ENCODE results near the gene NUTM1. TPM values are rescaled to one million over a fixed set of nuclear protein-coding genes. Genes with fewer than 3 reads are reported as not detected.
"Not testable (repeated sequence)": the region's sequence is repeated elsewhere in the genome, so short reads cannot be mapped to it uniquely, and the experiment has no call there.

NUTM1 gene
- total RNA-seq, 1 donor from 2014 or later, result not detected

GRCh38 chr15:34336231-34336990 lies 6.7 kb upstream of the NUTM1 start:
- peak overlapping the region; percentile 94 for H3K27ac ChIP-seq (ENCODE audit: low read depth, low read length)
- H3K27me3 ChIP-seq (ENCODE audit: control insufficient read depth in 3 of 3, insufficient read depth in 3 of 3, low read length in 3 of 3), result no peaks in the 10 kb centered on the region
- peak overlapping the region; percentile 90 to 98 (median 97) for H3K4me3 ChIP-seq (ENCODE audit: low read length in 3 of 3)
- H3K4me1 ChIP-seq (ENCODE audit: control insufficient read depth in 3 of 3, insufficient read depth in 3 of 3, low read length in 3 of 3), result peaks cover 19 to 36% (median 22%) of the 10 kb centered on the region in 3 donors
- H3K9me3 ChIP-seq (ENCODE audit: control insufficient read depth in 3 of 3, low read length in 3 of 3), result no peaks in the 10 kb centered on the region
- H3K9ac ChIP-seq (ENCODE audit: low read depth in 1 of 3, low read length in 3 of 3), result peak overlapping the region; percentile 90 to 92 (median 92)
- peaks cover 1 to 11% (median 10%) of the 10 kb centered on the region in 3 donors for H3K36me3 ChIP-seq (ENCODE audit: control insufficient read depth in 3 of 3, insufficient read depth in 3 of 3, low read length in 3 of 3)

DNA sequence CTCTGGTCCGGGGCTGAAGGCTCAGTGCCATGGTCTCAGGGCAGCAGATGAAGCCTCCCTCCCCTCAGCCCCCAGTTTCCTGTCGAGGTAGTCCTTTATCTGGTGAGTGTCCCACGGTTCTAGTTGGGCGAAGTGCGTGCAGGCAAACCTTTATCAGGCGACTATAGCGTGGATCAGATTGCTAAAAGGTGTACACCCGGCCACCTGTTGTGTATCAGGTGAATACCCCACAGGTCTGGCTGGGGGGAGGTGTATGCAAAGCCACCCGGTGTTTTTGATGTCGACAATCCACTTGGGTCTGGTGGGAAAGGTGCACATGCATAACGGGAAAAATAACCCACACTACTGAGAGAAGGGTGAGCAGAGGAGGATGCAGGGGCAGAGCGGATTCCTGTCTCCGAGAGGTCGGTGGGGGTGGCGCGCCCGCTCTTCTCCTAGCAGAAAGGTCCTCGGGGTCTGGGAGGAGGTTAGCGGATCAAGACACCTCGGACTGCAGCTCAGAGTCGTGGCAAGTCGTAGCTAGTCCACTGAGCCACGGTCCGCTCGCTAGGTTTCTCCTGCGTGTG lies 6.0 kb upstream of the NUTM1 start:
- Histone ChIP-seq H3K27me3 (ENCODE audit: control insufficient read depth in 3 of 3, insufficient read depth in 3 of 3, low read length in 3 of 3) (no peaks in the 10 kb centered on the region), H3K4me1 (ENCODE audit: control insufficient read depth in 3 of 3, insufficient read depth in 3 of 3, low read length in 3 of 3) (peaks cover 25 to 40% (median 26%) of the 10 kb centered on the region in 3 donors), H3K36me3 (ENCODE audit: control insufficient read depth in 3 of 3, insufficient read depth in 3 of 3, low read length in 3 of 3) (peaks cover 6 to 13% (median 11%) of the 10 kb centered on the region in 3 donors), H3K27ac (ENCODE audit: low read depth, low read length) (peak overlapping the region; percentile 94), H3K9me3 (ENCODE audit: control insufficient read depth in 3 of 3, low read length in 3 of 3) (no peaks in the 10 kb centered on the region), H3K9ac (ENCODE audit: low read depth in 1 of 3, low read length in 3 of 3) (peak overlapping the region; percentile 90 to 92 (median 92)), H3K4me3 (ENCODE audit: low read length in 3 of 3) (peak overlapping the region; percentile 90 to 98 (median 97))

DNA sequence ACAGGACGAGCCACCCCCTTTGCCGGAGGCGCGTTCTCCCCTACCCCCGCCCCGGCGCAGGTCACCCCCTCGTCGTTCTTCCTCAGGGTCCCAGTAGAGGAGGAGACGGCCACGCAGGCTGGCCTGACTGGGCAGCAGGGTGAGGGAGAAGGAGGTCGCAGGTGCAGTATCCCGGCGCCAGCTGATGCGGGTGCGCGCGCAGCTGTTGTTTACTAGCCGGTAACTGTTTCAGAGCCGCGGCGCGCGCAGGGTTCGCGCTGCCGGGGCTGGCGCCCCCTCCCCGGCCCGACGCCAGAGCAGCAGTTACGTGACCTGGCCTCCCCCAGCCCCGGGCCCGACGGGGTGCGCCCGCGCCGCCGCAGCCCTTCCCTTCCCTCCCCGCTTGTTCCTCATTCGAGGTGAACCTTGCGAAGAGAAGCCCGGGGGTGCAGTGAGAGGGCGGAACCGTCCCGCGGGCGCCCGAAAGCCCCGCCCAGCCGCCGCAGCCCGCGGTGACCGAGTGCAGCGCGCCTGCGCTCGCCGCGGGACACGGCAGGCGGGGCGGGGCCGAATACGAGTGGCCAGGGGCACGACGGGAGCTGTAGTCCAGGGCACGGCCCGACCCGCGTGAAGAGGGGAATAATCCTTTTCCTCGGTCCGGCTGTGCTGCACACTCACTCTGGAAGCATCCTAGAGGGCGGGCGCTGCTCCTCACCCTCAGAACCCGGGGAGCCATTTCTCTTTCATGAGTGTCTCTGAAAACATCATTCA lies 5.4 kb upstream of the NUTM1 start, which contains the start of gene SLC12A6:
Gene SLC12A6 (minus strand): TSS at position 225 of the 750 bp plus-strand sequence. CDS start 1,101 bp downstream, outside the sequence.
- Histone ChIP-seq H3K4me1 (ENCODE audit: control insufficient read depth in 3 of 3, insufficient read depth in 3 of 3, low read length in 3 of 3) (peaks cover 26 to 40% (median 28%) of the 10 kb centered on the region in 3 donors), H3K9me3 (ENCODE audit: control insufficient read depth in 3 of 3, low read length in 3 of 3) (no peaks in the 10 kb centered on the region), H3K27ac (ENCODE audit: low read depth, low read length) (peak within 1 kb of the TSS; percentile 94), H3K36me3 (ENCODE audit: control insufficient read depth in 3 of 3, insufficient read depth in 3 of 3, low read length in 3 of 3) (peaks cover 6 to 14% (median 11%) of the 10 kb centered on the region in 3 donors), H3K4me3 (ENCODE audit: low read length in 3 of 3) (peak within 1 kb of the TSS; percentile 90 to 98 (median 97)), H3K9ac (ENCODE audit: low read depth in 1 of 3, low read length in 3 of 3) (peak within 1 kb of the TSS; percentile 90 to 92 (median 92)), H3K27me3 (ENCODE audit: control insufficient read depth in 3 of 3, insufficient read depth in 3 of 3, low read length in 3 of 3) (no peaks in the 10 kb centered on the region)

DNA sequence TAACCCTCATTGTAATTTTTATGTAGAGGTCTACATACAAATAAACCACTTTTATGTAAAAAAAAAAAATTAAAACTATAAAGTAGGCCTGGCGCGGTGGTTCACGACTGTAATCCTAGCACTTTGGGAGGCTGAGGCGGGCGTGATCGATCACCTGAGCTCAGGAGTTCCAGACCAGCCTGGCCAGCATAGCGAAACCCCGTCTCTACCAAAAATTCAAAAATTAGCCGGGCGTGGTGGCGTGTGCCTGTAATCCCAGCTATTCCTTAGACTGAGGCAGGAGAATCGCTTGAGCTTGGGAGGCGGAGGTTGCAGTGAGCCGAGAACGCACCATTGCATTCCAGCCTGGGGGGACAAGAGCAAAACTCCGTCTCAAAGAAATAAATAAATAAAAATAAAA lies 4.8 kb upstream of the NUTM1 start:
- H3K27me3 ChIP-seq (ENCODE audit: control insufficient read depth in 3 of 3, insufficient read depth in 3 of 3, low read length in 3 of 3), result no peaks in the 10 kb centered on the region
- H3K9me3 ChIP-seq (ENCODE audit: control insufficient read depth in 3 of 3, low read length in 3 of 3), result no peaks in the 10 kb centered on the region
- peak overlapping the region; percentile 66 to 98 (median 97) for H3K4me3 ChIP-seq (ENCODE audit: low read length in 3 of 3)
- peak overlapping the region in 2 of 3 donors; percentile 90 to 92 for H3K9ac ChIP-seq (ENCODE audit: low read depth in 1 of 3, low read length in 3 of 3)
- H3K36me3 ChIP-seq (ENCODE audit: control insufficient read depth in 3 of 3, insufficient read depth in 3 of 3, low read length in 3 of 3), result peaks cover 6 to 15% (median 11%) of the 10 kb centered on the region in 3 donors
- peaks cover 26 to 42% (median 28%) of the 10 kb centered on the region in 3 donors for H3K4me1 ChIP-seq (ENCODE audit: control insufficient read depth in 3 of 3, insufficient read depth in 3 of 3, low read length in 3 of 3)
- peak overlapping the region; percentile 94 for H3K27ac ChIP-seq (ENCODE audit: low read depth, low read length)

GRCh38 chr15:34339946-34340345 lies 3.2 kb upstream of the NUTM1 start:
- peaks cover 6 to 15% (median 11%) of the 10 kb centered on the region in 3 donors for H3K36me3 ChIP-seq (ENCODE audit: control insufficient read depth in 3 of 3, insufficient read depth in 3 of 3, low read length in 3 of 3)
- H3K27me3 ChIP-seq (ENCODE audit: control insufficient read depth in 3 of 3, insufficient read depth in 3 of 3, low read length in 3 of 3), result no peaks in the 10 kb centered on the region
- H3K9me3 ChIP-seq (ENCODE audit: control insufficient read depth in 3 of 3, low read length in 3 of 3), result no peaks in the 10 kb centered on the region
- H3K9ac ChIP-seq (ENCODE audit: low read depth in 1 of 3, low read length in 3 of 3), result no peak overlapping the region
- no peak overlapping the region for H3K27ac ChIP-seq (ENCODE audit: low read depth, low read length)
- peaks cover 26 to 34% (median 28%) of the 10 kb centered on the region in 3 donors for H3K4me1 ChIP-seq (ENCODE audit: control insufficient read depth in 3 of 3, insufficient read depth in 3 of 3, low read length in 3 of 3)
- H3K4me3 ChIP-seq (ENCODE audit: low read length in 3 of 3), result no peak overlapping the region

DNA sequence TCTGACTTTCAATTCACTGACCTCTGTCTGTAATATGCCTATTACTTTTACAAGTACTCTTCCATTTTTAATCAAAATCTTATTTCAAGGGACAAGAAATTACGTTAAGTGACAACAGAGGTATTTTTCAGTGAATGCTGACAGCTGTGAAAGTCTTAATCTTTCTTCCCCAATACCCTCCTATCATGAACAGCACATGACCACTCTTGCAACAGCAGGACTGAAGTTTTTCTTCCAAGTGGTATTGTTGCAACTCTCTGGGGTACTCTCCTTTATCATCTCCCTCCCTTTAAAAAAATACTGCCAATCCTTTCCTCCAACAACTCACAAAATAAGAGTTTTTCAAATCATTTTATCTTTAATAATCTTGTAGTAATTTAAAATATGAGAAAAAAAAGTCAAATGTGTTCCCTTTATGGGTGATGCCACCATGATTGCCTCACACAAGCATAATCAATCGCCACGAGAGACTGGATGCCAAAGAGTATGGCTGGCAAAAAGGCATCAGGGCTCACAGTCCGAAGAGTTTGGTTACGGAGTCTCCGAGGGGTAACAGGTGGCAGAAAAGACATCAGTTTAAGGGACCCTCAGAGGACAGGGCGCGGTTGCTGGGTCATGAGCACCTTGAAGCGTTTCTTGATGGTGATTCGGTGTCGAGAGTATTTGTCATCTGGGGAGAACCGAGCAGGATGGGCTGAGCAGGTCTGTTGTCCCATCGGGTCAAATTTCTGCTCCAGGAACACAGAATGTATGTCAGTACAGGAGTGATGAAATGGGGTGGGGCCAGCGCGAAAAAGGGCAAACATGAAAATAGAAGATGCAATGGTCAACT lies 1.5 kb upstream of the NUTM1 start:
- Histone ChIP-seq H3K27ac (ENCODE audit: low read depth, low read length) (no peak overlapping the region), H3K36me3 (ENCODE audit: control insufficient read depth in 3 of 3, insufficient read depth in 3 of 3, low read length in 3 of 3) (peaks cover 6 to 13% (median 11%) of the 10 kb centered on the region in 3 donors), H3K4me1 (ENCODE audit: control insufficient read depth in 3 of 3, insufficient read depth in 3 of 3, low read length in 3 of 3) (peaks cover 16 to 18% (median 17%) of the 10 kb centered on the region in 3 donors), H3K9me3 (ENCODE audit: control insufficient read depth in 3 of 3, low read length in 3 of 3) (no peaks in the 10 kb centered on the region), H3K4me3 (ENCODE audit: low read length in 3 of 3) (peak overlapping the region; percentile 98 to 99 (median 98)), H3K27me3 (ENCODE audit: control insufficient read depth in 3 of 3, insufficient read depth in 3 of 3, low read length in 3 of 3) (no peaks in the 10 kb centered on the region), H3K9ac (ENCODE audit: low read depth in 1 of 3, low read length in 3 of 3) (peak overlapping the region in 1 of 3 donors; percentile 88)

DNA sequence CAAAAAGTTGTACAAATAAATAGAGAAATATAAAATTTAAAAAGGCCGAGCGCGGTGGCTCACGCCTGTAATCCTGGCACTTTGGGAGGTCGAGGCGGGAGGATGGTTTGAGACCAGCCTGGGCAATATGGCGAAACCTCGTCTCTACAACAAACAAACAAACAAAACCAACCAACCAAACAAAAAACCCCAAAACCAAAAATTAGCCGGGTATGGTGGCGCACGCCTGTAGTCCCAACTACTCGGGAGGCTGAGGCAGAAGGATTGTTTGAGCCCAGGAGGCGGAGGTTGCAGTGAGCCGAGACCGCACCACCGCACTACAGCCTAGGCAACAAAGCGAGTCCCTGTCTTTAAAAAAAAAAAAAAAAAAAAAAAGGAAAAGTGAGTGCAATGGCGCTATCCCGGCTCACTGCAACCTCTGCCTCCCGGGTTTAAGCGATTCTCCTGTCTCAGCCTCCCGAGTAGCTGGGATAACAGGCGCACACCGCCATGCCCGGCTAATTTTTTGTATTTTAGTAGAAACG lies 840 bp upstream of the NUTM1 start:
- H3K27me3 ChIP-seq (ENCODE audit: control insufficient read depth in 3 of 3, insufficient read depth in 3 of 3, low read length in 3 of 3); H3K9me3 ChIP-seq (ENCODE audit: control insufficient read depth in 3 of 3, low read length in 3 of 3): not testable (repeated sequence)
- H3K9ac ChIP-seq (ENCODE audit: low read depth in 1 of 3, low read length in 3 of 3), result peak overlapping the region; percentile 82 to 93 (median 88)
- H3K4me1 ChIP-seq (ENCODE audit: control insufficient read depth in 3 of 3, insufficient read depth in 3 of 3, low read length in 3 of 3), result peaks cover 9 to 11% (median 10%) of the 10 kb centered on the region in 3 donors
- H3K36me3 ChIP-seq (ENCODE audit: control insufficient read depth in 3 of 3, insufficient read depth in 3 of 3, low read length in 3 of 3), result peaks cover 6 to 13% (median 11%) of the 10 kb centered on the region in 3 donors
- H3K27ac ChIP-seq (ENCODE audit: low read depth, low read length), result peak overlapping the region; percentile 80
- H3K4me3 ChIP-seq (ENCODE audit: low read length in 3 of 3), result peak overlapping the region; percentile 98 to 99 (median 98)

DNA sequence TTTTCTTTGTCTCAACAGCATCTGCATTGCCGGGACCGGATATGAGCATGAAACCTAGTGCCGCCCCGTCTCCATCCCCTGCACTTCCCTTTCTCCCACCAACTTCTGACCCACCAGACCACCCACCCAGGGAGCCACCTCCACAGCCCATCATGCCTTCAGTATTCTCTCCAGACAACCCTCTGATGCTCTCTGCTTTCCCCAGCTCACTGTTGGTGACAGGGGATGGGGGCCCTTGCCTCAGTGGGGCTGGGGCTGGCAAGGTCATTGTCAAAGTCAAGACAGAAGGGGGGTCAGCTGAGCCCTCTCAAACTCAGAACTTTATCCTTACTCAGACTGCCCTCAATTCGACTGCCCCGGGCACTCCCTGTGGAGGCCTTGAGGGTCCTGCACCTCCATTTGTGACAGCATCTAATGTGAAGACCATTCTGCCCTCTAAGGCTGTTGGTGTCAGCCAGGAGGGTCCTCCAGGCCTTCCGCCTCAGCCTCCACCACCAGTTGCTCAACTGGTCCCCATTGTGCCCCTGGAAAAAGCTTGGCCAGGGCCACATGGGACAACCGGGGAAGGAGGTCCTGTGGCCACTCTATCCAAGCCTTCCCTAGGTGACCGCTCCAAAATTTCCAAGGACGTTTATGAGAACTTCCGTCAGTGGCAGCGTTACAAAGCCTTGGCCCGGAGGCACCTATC lies 5.0 kb downstream of the NUTM1 start:
- no peaks in the 10 kb centered on the region for H3K27me3 ChIP-seq (ENCODE audit: control insufficient read depth in 3 of 3, insufficient read depth in 3 of 3, low read length in 3 of 3)
- peaks cover 0 to 2% (median 0%) of the 10 kb centered on the region in 3 donors for H3K4me1 ChIP-seq (ENCODE audit: control insufficient read depth in 3 of 3, insufficient read depth in 3 of 3, low read length in 3 of 3)
- H3K9me3 ChIP-seq (ENCODE audit: control insufficient read depth in 3 of 3, low read length in 3 of 3), result no peaks in the 10 kb centered on the region
- H3K27ac ChIP-seq (ENCODE audit: low read depth, low read length), result no peak overlapping the region
- no peak overlapping the region for H3K9ac ChIP-seq (ENCODE audit: low read depth in 1 of 3, low read length in 3 of 3)
- H3K4me3 ChIP-seq (ENCODE audit: low read length in 3 of 3), result no peak overlapping the region
- H3K36me3 ChIP-seq (ENCODE audit: control insufficient read depth in 3 of 3, insufficient read depth in 3 of 3, low read length in 3 of 3), result no peaks in the 10 kb centered on the region
